Occipital lobe (tissue), 2 donors: ENCODE results near the gene MUC4. TPM values are rescaled to one million over a fixed set of nuclear protein-coding genes. Genes with fewer than 3 reads are reported as not detected.
"Not testable (repeated sequence)": the region's sequence is repeated elsewhere in the genome, so short reads cannot be mapped to it uniquely, and the experiment has no call there.

Source experiments
- DNase-seq: peaks from one replicate; lab custom pipeline; 2025; lab: John Stamatoyannopoulos, UW
- total RNA-seq: library from RNA; depleted of rRNA; stranded (reverse); fragments of >200 nt; gene quantifications from one replicate; pipeline ENCODE4 v1.2.3, GENCODE V29; 2014

MUC4 gene
- total RNA-seq, 1 donor from 2014 or later, result not detected

DNA sequence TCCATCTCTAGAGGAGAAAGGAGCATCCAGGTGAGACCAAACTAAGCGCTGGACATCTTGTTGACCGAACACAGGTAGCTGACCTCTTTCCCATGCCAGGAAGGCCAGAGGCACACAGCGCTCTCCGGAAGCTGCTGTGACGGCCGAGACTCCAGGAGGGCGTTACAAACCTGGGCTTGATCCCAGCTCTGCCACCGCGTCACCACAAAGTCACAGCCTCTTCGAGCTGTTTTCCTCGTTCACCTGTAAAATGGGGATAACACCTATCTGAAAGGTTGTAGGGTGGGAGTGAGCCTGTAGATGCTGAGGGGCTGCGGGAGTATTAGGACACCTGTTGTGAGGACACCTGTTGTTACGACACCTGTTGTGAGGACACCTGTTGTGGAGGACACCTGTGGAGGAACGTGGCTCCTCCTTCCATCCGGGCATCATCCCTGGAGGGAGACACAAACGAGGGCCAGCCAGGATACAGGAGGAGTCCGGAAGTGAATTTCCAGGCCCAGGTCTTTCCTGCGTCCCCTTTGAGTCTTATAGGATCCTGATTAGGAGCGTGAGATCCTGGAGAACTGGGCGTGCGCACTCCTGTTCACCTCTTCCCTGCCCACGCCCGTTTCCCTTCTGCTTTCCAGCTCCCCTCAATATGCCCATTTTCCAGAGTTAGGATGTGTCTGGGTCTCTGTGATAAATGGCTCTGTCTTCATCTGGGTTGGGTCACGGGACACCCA is 2.3 kb upstream of the MUC4 start:
- DNase-seq, result no peak

DNA sequence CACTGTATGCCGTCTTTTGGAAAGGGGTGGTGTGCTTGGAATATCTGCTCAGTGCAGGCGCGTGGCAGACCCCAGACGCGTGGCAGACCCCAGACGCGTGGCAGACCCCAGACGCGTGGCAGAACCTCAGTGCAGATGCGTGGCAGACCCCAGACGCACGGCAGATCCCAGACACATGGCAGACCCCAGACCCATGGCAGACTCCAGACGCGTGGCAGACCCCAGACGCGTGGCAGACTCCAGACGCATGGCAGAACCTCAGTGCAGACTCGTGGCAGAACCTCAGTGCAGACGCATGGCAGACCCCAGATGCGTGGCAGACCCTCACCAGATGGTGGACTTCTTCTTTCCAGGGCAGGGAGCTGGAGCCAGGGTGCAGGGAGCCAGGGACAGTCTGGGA is 637 bp upstream of the MUC4 start:
- no peak for DNase-seq

DNA sequence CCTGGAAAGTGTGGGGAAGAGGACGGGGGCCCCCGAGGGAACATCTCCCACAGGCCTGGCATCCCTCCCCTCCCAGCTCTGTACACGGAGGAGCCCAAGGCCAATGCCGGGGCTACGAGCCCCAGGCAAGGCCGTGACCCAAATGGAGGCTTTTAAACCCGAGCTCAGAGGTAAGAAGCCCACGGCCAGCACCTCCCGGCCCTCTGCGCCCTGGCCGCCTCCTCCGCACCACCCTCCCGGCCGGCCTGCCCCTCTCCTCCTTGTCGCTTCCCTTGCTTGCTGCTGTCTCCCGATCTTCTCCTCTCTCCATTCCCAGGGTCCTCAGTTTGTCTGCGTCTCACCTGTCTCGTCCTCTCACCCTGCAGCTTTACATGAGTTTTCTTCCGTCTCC is 1.3 kb downstream of the MUC4 start:
- DNase-seq, result no peak

DNA sequence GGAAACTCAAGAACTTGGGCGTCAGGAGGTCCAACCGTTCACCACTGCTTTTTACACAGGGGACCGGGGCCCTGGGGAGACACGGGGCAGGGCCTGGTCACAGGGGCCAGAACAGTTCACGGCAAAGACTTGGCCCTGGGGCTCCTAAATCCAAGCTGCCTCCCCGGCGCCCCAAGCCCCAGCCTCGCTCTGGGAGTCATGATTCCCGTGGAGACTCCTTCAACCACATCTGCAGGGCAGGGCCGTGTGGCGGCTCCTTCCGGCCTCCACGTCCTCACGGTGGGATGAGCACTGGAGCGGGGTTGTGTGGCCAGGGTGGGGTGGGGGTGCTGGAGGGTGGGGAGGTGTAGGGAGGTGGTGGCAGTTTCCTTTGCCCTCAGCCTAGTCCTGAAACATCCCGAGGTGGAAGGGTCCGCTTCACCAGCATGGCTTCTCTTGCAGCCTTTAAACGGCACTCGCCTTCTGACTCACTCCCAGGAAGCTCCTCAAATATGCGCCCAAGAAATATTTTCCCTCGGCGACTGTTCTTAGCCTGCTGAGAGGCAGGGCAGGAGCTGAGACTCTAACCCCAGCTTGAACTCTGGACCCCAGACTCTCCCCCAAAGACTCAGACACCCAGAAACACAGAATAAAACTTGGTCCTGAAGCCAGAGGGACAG is 1.8 kb downstream of the MUC4 start:
- no peak for DNase-seq

DNA sequence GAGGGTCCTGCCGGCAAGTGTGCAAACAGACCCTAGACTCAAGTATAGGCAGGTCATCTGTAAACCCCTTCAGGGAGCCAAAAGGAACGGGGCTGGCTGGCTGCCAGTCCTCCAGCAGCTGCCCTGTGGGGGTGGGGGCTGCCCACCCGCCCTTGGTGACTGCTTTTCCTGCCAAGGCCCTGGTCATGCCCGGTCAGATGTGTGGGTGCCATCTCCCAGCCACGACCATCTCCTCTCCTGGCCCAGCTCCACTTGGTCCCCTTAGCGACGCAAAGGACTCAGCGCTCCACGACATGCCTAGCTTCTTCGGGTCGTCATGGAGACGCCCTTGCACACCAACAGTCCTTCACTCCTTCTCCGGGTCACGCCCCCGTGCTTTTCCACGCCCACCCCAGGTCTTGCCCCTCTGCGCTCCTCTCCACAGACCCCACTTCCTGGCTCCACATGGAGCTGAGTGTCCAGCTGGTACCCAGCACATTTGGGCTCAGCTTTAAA is 2.4 kb downstream of the MUC4 start:
- no peak for DNase-seq

DNA sequence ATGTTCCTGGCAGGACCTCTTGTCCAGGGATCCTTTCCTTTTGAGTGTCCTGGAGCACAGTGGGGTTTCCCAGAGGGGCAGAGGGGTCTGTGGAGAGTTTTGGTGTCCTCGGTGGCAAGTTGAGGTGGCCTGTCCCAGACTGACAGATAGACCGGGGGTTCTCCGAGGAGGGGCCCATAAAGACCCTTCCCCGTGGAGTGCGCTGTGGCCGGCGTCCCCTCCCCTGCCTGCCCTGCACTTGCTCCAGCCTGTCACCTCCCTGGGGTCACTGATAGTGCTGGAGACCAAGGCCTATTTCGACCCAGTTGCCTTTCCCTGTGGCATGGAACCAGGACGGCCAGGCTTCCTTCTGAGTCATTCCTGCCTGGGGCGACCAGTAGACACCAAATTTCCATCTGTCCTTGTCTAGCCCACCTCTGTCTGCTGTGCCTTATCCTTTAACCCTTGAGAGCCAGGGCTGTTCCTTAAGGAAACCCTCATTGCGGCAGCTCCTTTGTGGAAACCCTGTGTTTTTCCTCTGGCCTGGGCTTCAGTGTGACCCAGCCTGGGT is 2.9 kb downstream of the MUC4 start:
- no peak for DNase-seq

DNA sequence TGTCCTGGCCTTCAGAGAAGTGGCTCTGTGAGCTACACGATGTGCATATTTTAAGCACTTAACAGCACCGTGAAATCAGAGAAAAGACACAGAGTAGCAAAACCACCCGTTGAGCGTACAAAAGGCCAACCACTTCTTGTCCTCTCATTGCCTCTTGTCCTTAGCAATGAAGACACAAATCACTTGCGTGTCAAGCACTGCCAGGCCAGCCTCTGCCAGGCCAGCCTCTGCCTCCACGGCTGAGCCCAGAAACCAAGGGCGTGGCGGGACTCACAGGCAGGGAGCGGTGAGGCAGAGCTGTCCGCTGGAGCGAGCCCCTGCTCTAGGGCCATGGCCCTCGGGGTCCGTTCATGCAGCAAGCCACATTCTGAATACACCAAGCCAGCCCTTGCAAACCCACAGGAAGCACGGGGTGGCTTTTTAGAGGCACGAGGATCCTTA is 4.0 kb downstream of the MUC4 start:
- DNase-seq, result no peak

DNA sequence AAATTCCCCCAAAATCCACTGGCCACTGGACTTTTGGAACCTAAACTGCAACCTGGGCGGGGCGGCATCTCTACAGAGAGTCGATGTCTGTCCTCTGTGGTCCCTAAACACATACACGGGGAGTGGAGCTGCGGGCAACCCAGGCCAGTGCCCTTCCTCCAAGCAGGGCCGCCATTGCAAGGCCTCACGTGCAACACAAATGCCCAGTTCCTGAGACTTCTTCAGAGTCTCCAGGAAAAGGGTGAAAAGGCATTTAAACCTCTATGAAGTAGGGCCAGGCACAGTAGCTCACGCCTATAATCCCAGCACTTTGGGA is 4.9 kb downstream of the MUC4 start:
- DNase-seq, result no peak

DNA sequence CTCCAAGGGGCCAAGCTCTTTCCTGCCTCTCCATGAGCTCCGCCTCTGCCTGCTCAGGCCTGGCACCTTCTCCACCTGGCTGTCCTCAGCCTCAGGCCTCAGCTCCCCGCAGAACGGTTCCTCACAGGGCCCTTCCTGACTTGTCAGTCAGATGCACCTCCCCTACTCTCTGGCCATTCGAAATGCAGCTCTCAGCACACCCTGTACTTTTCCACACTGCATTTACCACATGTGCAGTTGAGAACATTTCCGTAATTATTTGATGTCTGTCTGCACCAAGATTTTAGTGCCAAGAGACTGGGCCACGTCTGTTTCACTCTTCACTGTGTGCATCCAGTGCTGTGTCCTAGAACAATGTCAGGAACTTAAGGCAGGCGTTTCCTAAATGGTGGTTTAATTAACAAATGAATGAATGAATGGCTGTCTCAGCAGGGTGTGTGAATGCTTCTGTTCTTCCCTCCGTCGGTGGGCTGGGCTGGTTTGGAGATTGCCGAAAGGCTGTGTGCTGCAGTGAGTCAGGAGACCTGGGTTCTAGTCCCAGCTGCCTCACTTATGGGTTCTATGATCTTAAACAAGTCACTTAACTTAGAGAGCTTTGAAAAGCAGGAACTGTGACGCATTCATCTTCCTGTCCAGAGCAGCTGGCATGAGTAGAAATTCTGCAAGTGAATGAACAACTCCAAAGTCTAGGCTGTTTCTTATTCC is 5.4 kb downstream of the MUC4 start:
- no peak for DNase-seq

DNA sequence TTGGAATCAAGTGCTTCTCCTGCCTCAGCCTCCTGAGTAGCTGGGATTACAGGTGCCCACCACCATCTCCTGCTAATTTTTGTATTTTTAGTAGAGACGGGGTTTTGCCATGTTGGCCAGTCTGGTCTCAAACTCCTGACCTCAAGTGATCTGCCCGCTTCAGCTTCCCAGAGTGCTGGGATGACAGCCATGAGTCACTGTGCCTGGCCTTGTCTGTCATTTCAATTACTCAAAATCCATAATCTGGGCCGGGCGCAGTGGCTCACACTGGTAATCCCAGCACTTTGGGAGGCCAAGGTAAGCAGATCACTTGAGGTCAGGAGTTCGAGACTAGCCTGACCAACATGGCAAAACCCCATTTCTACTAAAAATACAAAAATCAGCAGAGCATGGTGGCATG is 6.1 kb downstream of the MUC4 start:
- DNase-seq, result not testable (repeated sequence)

DNA sequence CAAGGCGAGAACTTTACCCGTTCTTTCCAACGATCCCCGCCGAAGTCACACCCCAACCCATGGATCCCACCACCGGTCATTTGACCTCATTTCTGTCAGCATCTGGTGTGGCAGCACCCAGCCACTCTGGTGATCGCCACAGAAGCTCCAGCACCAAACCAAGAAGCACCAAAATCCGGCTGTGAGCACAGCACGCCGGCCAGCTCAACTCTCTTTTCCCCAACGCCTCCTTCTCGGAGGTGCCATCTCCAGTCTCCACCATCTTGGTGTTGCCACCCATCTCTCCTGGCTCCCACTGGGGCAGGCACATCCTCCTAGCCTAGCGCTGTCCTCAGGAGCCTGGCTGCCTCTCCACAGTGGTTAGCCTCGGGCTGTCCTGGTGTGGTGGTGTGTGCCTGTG is 6.5 kb downstream of the MUC4 start:
- no peak for DNase-seq

DNA sequence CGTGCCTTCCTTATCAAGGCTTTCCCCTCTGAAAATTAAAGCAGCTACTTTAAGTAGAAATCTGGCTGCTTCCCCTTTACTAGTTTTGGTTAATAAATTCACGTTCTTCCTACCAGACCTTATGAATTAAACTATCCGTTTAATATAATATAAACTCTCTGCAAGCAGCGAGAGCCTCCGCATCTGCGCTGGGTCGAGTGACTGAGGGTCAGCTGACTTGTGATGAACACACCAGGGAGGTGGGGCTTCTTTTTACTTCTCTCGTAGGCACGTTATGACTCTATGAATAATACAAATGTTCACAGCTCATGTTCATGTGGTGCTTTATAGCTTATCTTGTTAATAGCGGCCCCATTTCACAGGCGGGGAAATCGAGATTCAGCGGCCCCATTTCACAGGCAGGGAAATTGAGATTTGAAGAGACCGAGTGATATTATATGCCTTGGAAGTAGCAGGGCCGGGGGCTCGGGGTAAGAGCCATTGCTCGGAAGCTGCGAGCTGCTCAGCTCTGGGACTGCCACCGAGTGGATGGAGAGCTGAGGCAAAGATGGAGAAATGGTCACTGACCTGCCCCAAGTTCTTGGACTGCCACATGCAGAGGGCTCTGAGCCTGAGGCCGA is 8.3 kb downstream of the MUC4 start:
- no peak for DNase-seq

DNA sequence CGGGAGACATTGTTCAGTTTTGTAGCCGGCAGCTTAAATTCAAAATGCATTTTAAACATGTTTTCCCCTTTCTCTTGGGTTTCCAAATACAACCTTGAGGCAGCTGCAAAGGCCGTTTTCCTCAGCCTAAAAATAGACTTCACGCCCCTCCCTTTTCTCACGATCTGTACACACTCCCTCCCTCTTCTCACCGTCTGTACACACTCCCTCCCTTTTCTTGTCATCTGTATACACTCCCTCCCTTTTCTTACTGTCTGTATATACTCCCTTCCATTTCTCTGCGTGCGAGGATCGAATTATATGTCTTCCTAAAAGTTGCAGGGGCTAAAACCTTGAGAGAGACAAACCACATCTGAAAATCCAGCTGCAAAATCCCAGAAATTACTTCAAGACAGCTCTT is 8.9 kb downstream of the MUC4 start:
- DNase-seq, result no peak

DNA sequence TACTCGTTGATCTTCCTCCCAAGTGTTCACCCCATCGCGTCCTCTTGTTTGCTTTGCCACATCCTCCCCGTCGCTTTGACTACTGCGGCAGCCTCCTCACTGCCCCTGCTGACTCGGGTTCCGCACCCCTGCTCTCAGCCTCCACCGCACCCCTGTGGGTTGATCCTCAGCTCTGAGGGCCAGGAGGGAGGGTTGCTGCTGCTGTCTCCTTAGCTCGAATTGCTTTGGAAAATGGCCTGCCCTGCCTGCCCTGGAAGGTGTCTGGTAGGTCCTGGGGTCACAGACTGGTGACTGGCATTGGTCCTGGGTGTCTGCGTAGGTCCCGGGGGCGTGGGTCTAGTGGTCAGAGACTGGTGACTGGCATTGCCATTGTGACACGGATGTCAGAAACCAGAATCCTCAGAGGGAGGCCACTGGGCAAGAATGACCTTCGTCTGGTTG is 9.4 kb downstream of the MUC4 start:
- no peak for DNase-seq

DNA sequence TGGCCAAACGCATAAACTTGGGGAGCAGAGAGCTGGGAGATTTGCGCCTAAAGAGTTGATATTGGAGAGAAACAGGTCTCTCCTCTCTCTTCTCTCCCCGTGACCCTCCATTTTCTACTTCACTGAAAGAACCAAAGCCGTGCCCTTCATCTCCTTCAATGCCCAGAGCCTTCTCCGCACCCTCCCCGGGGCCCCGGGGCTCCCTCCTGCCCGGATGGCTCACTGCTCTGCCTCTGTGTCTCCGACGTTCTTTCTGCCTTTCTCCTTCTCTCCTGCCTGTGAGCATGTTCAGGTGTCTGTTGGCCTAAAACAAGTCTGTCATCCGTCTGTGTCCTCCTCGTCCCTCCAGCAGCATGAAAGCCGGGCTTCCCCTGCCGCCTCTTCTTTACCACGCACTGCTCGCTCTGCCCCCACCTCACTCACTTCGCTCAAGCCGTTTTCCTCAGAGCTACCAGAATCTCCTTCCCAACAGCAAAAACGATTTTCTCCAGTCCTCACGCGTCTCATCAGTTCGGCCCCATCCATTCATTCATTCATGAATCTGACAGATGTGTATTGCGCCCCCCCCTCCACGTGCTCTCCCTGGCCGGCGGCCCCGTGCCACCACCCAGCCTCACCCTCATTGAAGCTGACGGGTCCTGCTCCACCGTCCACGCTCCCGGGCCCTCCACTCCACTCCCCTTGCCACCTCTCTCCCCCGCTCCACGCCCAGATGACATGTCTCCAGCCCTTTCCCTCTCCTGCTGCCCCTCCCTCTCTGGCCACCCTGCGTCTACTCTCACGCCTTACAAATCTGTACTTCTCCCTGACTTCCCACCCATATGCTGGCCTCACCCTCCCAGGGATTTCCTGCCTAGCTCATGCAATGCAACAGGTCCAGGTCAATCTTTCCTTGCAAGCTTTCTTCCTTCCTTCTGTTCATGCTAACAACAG is 10.2 kb downstream of the MUC4 start:
- DNase-seq, result no peak

DNA sequence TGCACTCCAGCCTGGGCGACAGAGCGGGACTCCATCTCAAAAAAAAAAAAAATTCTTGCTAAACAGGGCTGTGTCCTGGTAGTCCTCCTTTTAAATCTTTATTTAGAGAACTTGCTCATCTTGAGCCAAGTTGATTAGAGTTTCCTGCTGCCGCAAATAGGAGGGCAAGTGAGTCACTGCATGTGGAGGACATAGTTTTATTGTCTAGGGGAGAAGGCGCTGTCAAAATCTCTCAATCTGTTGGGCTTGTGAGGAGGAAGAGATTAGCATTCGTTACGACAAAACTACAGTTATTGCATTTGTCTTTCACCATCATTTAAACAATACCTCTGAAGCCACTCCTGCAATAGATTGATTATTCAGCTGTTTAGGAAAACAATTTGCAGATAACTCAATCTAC is 11.5 kb downstream of the MUC4 start:
- DNase-seq, result no peak

DNA sequence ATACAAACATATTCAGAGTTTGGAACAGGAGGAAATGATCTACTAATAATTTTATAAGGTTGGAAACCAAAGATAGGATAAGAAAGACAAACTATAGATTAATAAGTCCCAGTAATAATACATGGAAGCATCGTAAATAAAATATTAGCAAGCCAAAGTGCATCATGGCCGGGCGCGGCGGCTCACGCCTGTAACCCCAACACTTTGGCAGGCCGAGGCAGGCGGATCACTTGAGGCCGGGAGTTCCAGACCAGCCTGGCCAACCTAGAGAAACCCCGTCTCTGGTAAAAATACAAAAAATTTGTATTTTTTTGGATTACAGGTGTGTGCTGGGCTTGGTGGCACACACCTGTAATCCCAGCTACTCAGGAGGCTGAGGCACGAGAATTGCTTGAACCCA is 14.9 kb downstream of the MUC4 start:
- no peak for DNase-seq

DNA sequence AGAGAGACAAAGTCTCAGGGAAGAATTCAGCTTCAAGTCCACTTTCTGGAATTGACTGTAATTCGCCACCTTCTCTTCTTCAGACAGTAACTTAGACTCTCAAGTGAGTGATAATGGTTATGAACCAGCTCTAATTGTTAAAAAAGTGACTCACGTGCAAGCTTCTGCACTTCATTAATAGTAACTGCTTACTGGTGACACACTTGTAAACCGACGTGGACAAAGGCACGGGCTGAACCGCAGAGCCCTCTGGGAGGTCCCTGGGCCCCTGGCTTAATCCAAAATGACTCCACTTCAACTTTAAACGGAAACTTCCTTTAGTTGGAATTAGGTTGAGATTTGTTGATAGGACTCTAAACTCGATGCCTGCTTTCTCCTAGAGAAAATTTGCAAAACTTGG is 17.0 kb downstream of the MUC4 start:
- no peak for DNase-seq

DNA sequence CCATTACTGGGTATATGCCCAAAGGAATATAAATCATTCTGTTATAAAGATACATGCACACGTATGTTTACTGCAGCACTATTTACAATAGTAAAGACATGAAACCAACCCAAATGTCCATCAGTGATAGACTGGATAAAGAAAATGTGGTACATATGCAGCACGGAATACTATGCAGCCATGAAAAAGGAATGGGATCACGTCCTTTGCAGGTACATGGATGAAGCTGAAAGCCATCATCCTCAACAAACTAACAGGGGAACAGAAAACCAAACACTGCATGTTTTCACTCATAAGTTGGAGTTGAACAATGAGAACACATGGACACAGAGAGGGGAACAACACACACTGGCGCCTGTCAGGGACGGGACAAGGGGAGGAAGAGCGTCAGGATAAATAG is 19.1 kb downstream of the MUC4 start:
- DNase-seq, result not testable (repeated sequence)

DNA sequence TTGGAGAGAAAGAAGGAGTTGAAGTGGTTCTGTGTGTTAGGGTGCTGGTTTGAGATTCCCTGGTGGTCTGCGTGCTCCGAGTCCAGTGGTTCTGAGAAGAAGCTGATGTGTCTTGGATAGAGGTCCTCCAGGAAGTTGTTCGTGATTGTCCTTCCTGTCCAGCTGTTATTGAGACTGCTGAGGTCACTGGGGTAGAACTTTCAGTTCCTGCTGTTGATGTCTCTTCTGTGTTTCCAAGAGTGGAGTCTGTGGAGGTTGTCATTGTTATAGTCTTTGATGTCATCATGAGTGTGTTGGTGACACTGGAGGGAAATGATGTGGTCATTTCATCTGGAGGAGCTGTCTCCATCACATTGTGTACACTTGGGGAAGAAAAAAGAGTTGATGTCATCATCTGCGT is 20.8 kb downstream of the MUC4 start:
- no peak for DNase-seq
